ENCODE results near the gene KEAP1. TPM values are rescaled to one million over a fixed set of nuclear protein-coding genes. Genes with fewer than 3 reads are reported as not detected.

Gene KEAP1
- total RNA-seq, 1 donor from 2014 or later: 69.9 TPM

GRCh38 chr19:10452726-10453618 lies 50.2 kb downstream of the KEAP1 start:
- no peak for DNase-seq (ENCODE audit: extremely low read depth, low read depth, low spot score)

GRCh38 chr19:10450853-10451609 lies 52.1 kb downstream of the KEAP1 start:
- DNase-seq (ENCODE audit: extremely low read depth, low read depth, low spot score): no peak

GRCh38 chr19:10450191-10450852 lies 52.8 kb downstream of the KEAP1 start:
- no peak for DNase-seq (ENCODE audit: extremely low read depth, low read depth, low spot score)

GRCh38 chr19:10449037-10449436 lies 54.1 kb downstream of the KEAP1 start:
- DNase-seq (ENCODE audit: extremely low read depth, low read depth, low spot score): no peak

- no peak for DNase-seq (ENCODE audit: extremely low read depth, low read depth, low spot score)
Measured at GRCh38 chr19:10442698-10443097, 60.5 kb downstream of the KEAP1 start.

DNA sequence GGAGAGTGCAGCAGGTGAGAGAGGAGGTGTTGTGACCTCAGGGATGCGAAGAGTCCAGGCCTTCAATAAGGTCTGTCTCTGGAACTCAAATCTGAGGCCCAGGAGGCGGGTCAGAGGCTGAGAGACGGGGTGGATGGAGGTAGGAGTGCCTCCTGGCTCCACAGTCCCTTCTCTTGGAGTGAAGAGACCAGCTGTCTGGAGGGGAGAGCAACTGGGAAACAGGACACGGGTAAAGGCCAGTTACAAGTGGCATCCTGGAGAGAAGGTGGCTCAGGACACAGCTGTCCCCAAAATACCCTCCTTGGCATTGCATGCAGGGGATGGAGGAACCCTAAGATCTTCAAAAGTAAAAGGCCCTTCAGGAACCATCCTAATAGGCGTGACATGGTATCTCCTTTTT lies 63.6 kb downstream of the KEAP1 start:
- DNase-seq (ENCODE audit: extremely low read depth, low read depth, low spot score): no peak

Other genes starting within 250 kb of the KEAP1 start
- gene ICAM1, start 232.2 kb downstream of the KEAP1 start, total RNA-seq: 139 and 564 TPM in 2 replicates
- gene ICAM4, start 216.4 kb downstream of the KEAP1 start, total RNA-seq: 1.8 TPM in 1 of 2 replicates, not detected in the other
- gene ICAM5, start 213.4 kb downstream of the KEAP1 start, total RNA-seq: 0.06 TPM in 1 of 2 replicates, not detected in the other
- 0.39 and 1.3 TPM in 2 replicates for gene ZGLP1, start 193.5 kb downstream of the KEAP1 start, total RNA-seq
- gene FDX2, start 187.3 kb downstream of the KEAP1 start, total RNA-seq: 19.0 and 20.8 TPM in 2 replicates
- gene RAVER1, start 169.8 kb downstream of the KEAP1 start, total RNA-seq: 37.4 and 68.2 TPM in 2 replicates
- gene ICAM3, start 163.7 kb downstream of the KEAP1 start, total RNA-seq: 9.3 and 11.3 TPM in 2 replicates
- gene TYK2, start 122.8 kb downstream of the KEAP1 start, total RNA-seq: 83.1 and 178 TPM in 2 replicates
- gene CDC37, start 99.8 kb downstream of the KEAP1 start, total RNA-seq: 276 and 332 TPM in 2 replicates
- gene PDE4A, start 82.8 kb downstream of the KEAP1 start, total RNA-seq: 4.8 and 5.3 TPM in 2 replicates
- 0.88 TPM in 1 of 2 replicates, not detected in the other for gene S1PR5, start 14.1 kb upstream of the KEAP1 start, total RNA-seq
- gene ATG4D, start 40.5 kb upstream of the KEAP1 start, total RNA-seq: 18.9 and 28.4 TPM in 2 replicates
- gene KRI1, start 62.7 kb upstream of the KEAP1 start, total RNA-seq: 7.7 and 16.2 TPM in 2 replicates
- gene CDKN2D, start 65.6 kb upstream of the KEAP1 start, total RNA-seq: 1.6 and 4.8 TPM in 2 replicates
- gene AP1M2, start 84.0 kb upstream of the KEAP1 start, total RNA-seq: 1.4 and 3.0 TPM in 2 replicates
- 92.2 and 129 TPM in 2 replicates for gene SLC44A2, start 122.2 kb upstream of the KEAP1 start, total RNA-seq
- gene ILF3, start 151.0 kb upstream of the KEAP1 start, total RNA-seq: 99.9 and 183 TPM in 2 replicates
- gene QTRT1, start 198.1 kb upstream of the KEAP1 start, total RNA-seq: 23.9 and 25.6 TPM in 2 replicates
- 123 and 178 TPM in 2 replicates for gene DNM2, start 214.7 kb upstream of the KEAP1 start, total RNA-seq